NCI-H748 (cell line): ENCODE measurements around the gene ACBD5.
A peak's percentile ranks its signal among the peaks of the same experiment; 100 is the strongest.
"Not testable (repeated sequence)": the region's sequence is repeated elsewhere in the genome, so short reads cannot be mapped to it uniquely, and the experiment has no call there.

Experiments used
- DNase-seq: peaks from one replicate; lab custom pipeline; 2025; ENCODE audit not compliant: unreplicated experiment; lab: John Stamatoyannopoulos, UW

ACBD5 gene

GRCh38 chr10:27240212-27241009 lies at the start of gene ACBD5:
TSS of gene ACBD5 (minus strand) at chr10:27240797. CDS start at chr10:27240688, 109 bp downstream.
- DNase-seq: peak; percentile 76

- DNase-seq: no peak
Observed at GRCh38 chr10:27285093-27285492, 44.5 kb upstream of the ACBD5 start.

DNA sequence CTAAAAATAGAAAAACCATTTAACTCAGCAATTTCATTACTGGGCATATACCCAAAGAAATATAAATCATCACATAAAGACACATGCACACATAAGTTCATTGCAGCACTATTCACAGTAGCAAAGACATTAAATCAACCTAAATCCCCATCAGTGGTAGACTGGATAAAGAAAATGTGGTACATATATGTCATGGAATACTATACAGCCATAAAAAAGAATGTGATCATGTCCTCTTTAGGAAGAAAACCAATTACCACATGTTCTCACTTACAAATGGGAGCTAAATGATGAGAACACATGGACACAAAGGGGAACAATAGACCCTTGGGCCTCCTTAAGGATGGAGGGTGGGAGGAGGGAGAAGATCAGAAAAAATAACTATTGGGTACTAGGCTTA lies 36.0 kb upstream of the ACBD5 start:
- no peak for DNase-seq

DNA sequence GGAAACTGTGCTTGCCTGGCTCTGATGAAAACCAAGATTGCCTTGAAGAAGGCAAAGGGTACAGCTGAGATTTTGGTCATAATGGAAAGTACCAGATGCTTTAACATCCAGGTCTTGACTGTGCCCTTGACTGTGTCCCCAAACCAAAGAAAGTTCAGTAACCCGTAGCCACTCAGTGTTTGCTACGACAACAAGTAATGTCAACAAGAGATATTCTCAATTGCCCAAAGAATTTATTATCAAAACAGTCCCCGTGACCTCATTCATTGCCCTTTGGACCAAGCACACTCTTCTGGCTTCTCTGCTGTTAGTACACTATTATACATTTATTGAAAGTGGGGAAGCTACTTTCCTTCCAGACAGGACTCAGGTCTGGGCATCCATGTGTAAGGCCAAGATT lies 25.4 kb upstream of the ACBD5 start:
- not testable (repeated sequence) for DNase-seq

DNA sequence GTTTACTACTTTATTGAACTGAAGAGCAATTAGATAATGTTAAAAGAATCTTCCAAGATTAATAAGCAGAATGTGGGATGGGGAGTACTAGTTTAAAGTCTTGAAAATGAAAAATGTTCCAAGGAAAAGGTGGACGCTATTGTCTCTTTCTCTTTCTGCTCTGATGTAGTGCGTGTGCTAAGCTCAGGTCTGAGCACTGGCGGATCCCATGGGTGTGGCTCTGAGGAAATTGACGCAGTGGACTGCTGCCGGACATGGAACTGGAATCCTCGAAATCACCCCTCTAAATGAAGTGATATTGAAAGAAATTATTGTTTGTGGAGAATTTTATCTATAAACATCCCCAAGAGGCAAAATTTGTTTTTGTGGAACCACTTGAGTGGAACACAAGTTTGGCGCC lies 22.2 kb upstream of the ACBD5 start:
- DNase-seq: not testable (repeated sequence)

GRCh38 chr10:27258838-27259812 lies 18.5 kb upstream of the ACBD5 start:
- peak; percentile 22 for DNase-seq

DNA sequence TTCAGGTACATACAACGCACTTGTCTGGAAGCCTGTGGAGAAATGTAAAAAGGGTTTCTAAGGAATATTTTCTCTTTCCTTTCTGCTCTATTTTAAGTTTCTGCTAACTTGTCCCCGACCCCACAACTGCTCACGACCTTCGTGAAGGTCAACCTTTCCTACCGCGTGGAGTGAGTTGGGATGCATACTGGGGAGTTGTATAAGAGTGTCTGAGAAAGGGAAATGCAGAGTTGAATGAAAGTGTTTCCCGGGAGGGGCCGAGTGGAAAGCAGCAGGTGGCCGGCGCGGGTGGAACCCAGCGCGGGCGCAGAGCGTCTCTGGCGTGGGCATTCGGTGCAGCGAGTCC lies 17.9 kb upstream of the ACBD5 start:
- DNase-seq: no peak

DNA sequence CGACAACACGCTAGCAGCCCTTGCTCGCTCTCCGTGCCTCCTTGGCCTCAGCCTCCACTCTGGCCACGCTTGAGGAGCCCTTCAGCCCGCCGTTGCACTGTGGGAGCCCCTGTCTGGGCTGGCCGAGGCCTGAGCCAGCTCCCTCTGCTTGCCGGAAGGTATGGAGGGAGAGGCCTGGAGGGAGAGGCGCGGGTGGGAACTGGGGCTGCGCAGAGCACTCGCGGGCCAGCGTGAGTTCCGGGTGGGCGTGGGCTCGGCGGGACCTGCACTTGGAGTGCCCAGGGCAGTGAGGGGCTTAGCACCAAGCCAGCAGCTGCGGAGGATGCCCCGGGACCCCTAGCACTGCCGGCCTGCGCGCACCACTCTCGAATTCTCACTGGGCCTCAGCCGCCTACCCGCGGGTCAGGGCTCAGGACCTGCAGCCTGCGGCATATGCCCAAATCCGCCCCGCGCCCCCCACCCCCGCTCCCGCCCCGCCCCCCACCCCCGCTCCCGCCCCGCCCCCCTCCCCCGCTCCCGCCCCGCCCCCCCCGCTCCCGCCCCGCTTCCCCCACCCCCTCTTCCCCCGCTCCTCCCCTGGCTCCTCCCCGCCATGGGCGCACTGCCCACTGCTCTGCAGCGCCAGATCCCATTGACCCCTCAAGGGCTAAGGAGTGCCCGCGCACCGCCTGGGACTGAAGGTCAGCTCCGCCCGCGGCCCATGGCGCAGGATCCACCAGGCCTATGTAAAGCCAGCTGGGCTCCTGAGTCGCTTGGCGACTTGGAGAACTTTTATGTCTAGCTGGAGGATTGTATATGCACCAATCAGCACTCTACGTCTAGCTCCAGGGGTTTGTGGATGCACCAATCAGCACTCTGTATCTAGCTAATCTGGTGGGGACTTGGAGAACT lies 15.9 kb upstream of the ACBD5 start:
- no peak for DNase-seq

DNA sequence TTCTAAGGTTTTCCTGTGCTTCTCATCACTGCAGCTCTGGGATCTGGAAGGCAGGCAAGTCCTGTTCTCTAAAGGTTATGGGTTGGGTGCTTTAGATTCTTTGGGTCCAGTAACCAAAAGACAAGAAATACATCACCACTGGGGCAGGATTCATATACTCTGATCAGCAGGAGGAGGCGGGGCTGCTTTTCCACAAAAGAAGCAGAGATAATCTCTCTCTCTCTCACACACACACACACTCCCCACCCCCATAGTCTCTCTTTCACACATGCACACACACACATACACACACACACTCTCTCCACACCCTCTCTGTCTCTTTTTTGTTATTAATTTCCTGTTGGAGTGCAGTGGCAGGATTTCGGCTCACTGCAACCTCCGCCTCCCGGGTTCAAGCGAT lies 13.0 kb upstream of the ACBD5 start:
- DNase-seq: no peak

GRCh38 chr10:27252267-27253000 lies 11.8 kb upstream of the ACBD5 start:
- no peak for DNase-seq

DNA sequence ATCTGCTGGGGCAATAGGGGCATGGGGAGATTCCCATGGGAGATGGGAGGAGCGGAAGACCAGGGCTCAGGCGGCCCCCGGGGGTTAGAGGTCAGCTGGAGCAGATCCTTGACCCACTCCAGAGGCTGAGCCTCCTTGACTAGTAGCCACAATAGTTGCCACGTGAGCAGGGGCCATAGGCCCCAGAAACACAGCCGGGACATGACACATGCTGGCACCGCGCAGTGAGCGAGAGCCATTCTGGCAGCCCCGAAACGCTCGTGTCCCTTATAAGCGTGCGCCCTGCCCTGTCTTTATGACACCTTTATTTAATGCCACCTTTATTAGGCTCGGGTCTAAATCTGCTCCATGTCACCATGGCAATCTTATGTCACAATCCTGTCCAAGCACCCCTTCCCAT lies 11.0 kb upstream of the ACBD5 start:
- DNase-seq: no peak

GRCh38 chr10:27248215-27248614 lies 7.6 kb upstream of the ACBD5 start:
- DNase-seq: no peak

GRCh38 chr10:27247441-27247840 lies 6.8 kb upstream of the ACBD5 start:
- DNase-seq: no peak

- no peak for DNase-seq
Observed at GRCh38 chr10:27247006-27247405, 6.4 kb upstream of the ACBD5 start.

DNA sequence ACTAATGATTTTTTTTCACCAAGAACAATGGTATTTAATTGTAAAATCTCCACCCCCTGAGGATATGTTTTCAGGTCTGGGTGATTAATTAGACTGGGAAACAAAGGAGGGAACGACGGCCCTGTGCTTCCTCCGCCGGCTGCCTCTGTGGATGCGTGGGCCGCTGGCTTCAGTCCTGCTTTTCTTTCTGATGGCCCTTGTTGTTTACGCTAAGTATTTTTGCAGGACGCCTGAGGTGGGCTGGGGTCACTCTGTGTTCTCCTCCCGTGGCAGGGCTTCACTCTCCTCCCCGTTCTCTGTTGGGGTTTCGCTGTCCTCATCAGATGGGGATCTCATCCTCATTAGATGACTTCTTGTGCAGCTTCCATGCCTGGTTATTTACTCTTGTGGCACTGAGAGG lies 5.2 kb upstream of the ACBD5 start:
- no peak for DNase-seq

GRCh38 chr10:27244976-27245375 lies 4.4 kb upstream of the ACBD5 start:
- DNase-seq: no peak

- DNase-seq: peak; percentile 77
Observed at GRCh38 chr10:27242951-27243551, 2.5 kb upstream of the ACBD5 start.

GRCh38 chr10:27242473-27242950 lies 1.9 kb upstream of the ACBD5 start:
- no peak for DNase-seq

GRCh38 chr10:27241652-27242472 lies 1.3 kb upstream of the ACBD5 start:
- peak; percentile 94 for DNase-seq
